ENCODE measurements around the gene EID3. TPM values are rescaled to one million over a fixed set of nuclear protein-coding genes. Genes with fewer than 3 reads are reported as not detected.

EID3 gene
- total and polyA plus RNA-seq, 2 experiments from 2014 or later, result 3.3 to 3.4 TPM

GRCh38 chr12:104316936-104317335 is 13.4 kb downstream of the EID3 start:
- H3K4me1 Mint-ChIP-seq, result no peaks in the 10 kb centered on the region
- Histone ChIP-seq H4K20me1 (replicated peaks; ENCODE audit: insufficient read depth) (peaks cover 9% of the 10 kb centered on the region; the same call in 1 of the 2 replicates), H3K4me1 (ENCODE audit: insufficient read depth) (no peaks in the 10 kb centered on the region), H2AFZ (no peak overlapping the region), H3K36me3 (ENCODE audit: insufficient read depth) (peaks cover 74% of the 10 kb centered on the region), H3K4me2 (no peak overlapping the region), H3K79me2 (replicated peaks; ENCODE audit: insufficient read depth) (peaks cover 5% of the 10 kb centered on the region; the same call in 1 of the 2 replicates), H3K9me2 (ENCODE audit: insufficient read depth) (no peaks in the 10 kb centered on the region), H3F3A (replicated peaks; ENCODE audit: low read depth) (no peaks in the 10 kb centered on the region), H3K27me3 (ENCODE audit: insufficient read depth) (no peaks in the 10 kb centered on the region), H3K27ac (ENCODE audit: low read depth) (no peak overlapping the region), H3K4me3 (no peak overlapping the region)
- H3K4me3 Mint-ChIP-seq, result no peak overlapping the region
- H3K27ac Mint-ChIP-seq, result no peak overlapping the region
- H3K36me3 Mint-ChIP-seq (ENCODE audit: low read depth), result peaks cover 92% of the 10 kb centered on the region
- no peak for TF ChIP-seq ETS1 (IDR thresholded peaks at IDR 0.05)
- TF ChIP-seq ZNF331 (CRISPR knock-in tag; IDR thresholded peaks at IDR 0.05; ENCODE audit: low read depth), result no peak
- no peak for TF ChIP-seq EZH2 (IDR thresholded peaks at IDR 0.05; ENCODE audit: low read depth, unreplicated experiment)
- no peak for TF ChIP-seq JUNB (IDR thresholded peaks at IDR 0.05; ENCODE audit: unreplicated experiment)
- no peak for TF ChIP-seq CREB1 (CRISPR knock-in tag; IDR thresholded peaks at IDR 0.05; ENCODE audit: low read depth)
- no peak for TF ChIP-seq REST (IDR thresholded peaks at IDR 0.05; ENCODE audit: unreplicated experiment)
- TF ChIP-seq CTCF (conservative IDR thresholded peaks at IDR 0.05; ENCODE audit: low read depth in 2 of 2), result no peak
- no peak for TF ChIP-seq ZNF462 (CRISPR knock-in tag; IDR thresholded peaks at IDR 0.05)
- TF ChIP-seq NANOG (IDR thresholded peaks at IDR 0.05; ENCODE audit: borderline replicate concordance), result no peak
- TF ChIP-seq EZH2phosphoT487 (IDR thresholded peaks at IDR 0.05; ENCODE audit: unreplicated experiment), result no peak
- TF ChIP-seq ZNF114 (CRISPR knock-in tag; IDR thresholded peaks at IDR 0.05), result no peak
- TF ChIP-seq POLR2AphosphoS5 (IDR thresholded peaks at IDR 0.05; ENCODE audit: low read depth), result no peak
- TF ChIP-seq STAT1 (IDR thresholded peaks at IDR 0.05; ENCODE audit: unreplicated experiment), result no peak
- no peaks in the 10 kb centered on the region for H3K9me3 Mint-ChIP-seq
- no peaks in the 10 kb centered on the region for H3K27me3 Mint-ChIP-seq (ENCODE audit: insufficient read depth, low read depth, poor library complexity)
- ATAC-seq (no peak), DNase-seq (ENCODE audit: low spot score) (no peak)

Measured in GM23338 (cell line).